ENCODE data around the gene LRRC8D.

- no peak for TF ChIP-seq EZH2 (IDR thresholded peaks at IDR 0.05)
- no peak for TF ChIP-seq POLR2AphosphoS5 (IDR thresholded peaks at IDR 0.05; ENCODE audit: borderline replicate concordance, low read depth, low read length)
- TF ChIP-seq FOXP2 (optimal IDR thresholded peaks at IDR 0.05; ENCODE audit: control extremely low read depth, extremely low read length, insufficient read depth): no peak
Measured at GRCh38 chr1:89892816-89893215, 72.0 kb downstream of the LRRC8D start.
